GM08714 (cell line): ENCODE results near the gene SH2D6.
"Not testable (repeated sequence)": the region's sequence is repeated elsewhere in the genome, so short reads cannot be mapped to it uniquely, and the experiment has no call there.

Experiments
- H3K4me3 ChIP-seq: fragments of 200-500 bp; sonication (Bioruptor generic); 2 replicates; pipeline ENCODE4 v1.5.1; 2014; ENCODE audit warnings: mild to moderate bottlenecking, low read length, inconsistent platforms
- ZNF274 ChIP-seq: IDR thresholded peaks from 2 replicates; pipeline ENCODE4 v1.6.1; 2012; ENCODE audit warnings: mild to moderate bottlenecking, low read depth, low read length

Gene SH2D6

GRCh38 chr2:85418132-85419008 is at the start of gene SH2D6:
TSS of gene SH2D6 (plus strand) at chr2:85418714. CDS start at chr2:85429466, 10,752 bp downstream.
- TF ChIP-seq ZNF274 = no peak
- peak within 1 kb of the TSS; percentile 74 for H3K4me3 ChIP-seq

GRCh38 chr2:85368921-85369320 is 49.6 kb upstream of the SH2D6 start:
- H3K4me3 ChIP-seq = no peak overlapping the region
- TF ChIP-seq ZNF274 = no peak

GRCh38 chr2:85369500-85369899 is 49.0 kb upstream of the SH2D6 start:
- no peak for TF ChIP-seq ZNF274
- no peak overlapping the region for H3K4me3 ChIP-seq

- TF ChIP-seq ZNF274 = no peak
- no peak overlapping the region for H3K4me3 ChIP-seq
Measured at GRCh38 chr2:85371045-85371444, 47.5 kb upstream of the SH2D6 start.

GRCh38 chr2:85376291-85377065 is 42.0 kb upstream of the SH2D6 start:
- no peak for TF ChIP-seq ZNF274
- no peak overlapping the region for H3K4me3 ChIP-seq

- no peak overlapping the region for H3K4me3 ChIP-seq
- TF ChIP-seq ZNF274 = no peak
Measured at GRCh38 chr2:85377083-85377482, 41.4 kb upstream of the SH2D6 start.

GRCh38 chr2:85378257-85378656 is 40.3 kb upstream of the SH2D6 start:
- H3K4me3 ChIP-seq = no peak overlapping the region
- TF ChIP-seq ZNF274 = no peak

- H3K4me3 ChIP-seq = no peak overlapping the region
- TF ChIP-seq ZNF274 = no peak
Measured at GRCh38 chr2:85380048-85380447, 38.5 kb upstream of the SH2D6 start.

GRCh38 chr2:85383151-85383550 is 35.4 kb upstream of the SH2D6 start:
- H3K4me3 ChIP-seq = not testable (repeated sequence)

- no peak for TF ChIP-seq ZNF274
- H3K4me3 ChIP-seq = no peak overlapping the region
Measured at GRCh38 chr2:85383850-85384249, 34.7 kb upstream of the SH2D6 start.

GRCh38 chr2:85385746-85386145 is 32.8 kb upstream of the SH2D6 start:
- no peak overlapping the region for H3K4me3 ChIP-seq
- no peak for TF ChIP-seq ZNF274

GRCh38 chr2:85387754-85388153 is 30.8 kb upstream of the SH2D6 start:
- TF ChIP-seq ZNF274 = no peak
- no peak overlapping the region for H3K4me3 ChIP-seq

- no peak overlapping the region for H3K4me3 ChIP-seq
- no peak for TF ChIP-seq ZNF274
Measured at GRCh38 chr2:85388878-85389538, 29.5 kb upstream of the SH2D6 start.

GRCh38 chr2:85390941-85391669 is 27.4 kb upstream of the SH2D6 start:
- no peak overlapping the region for H3K4me3 ChIP-seq
- no peak for TF ChIP-seq ZNF274

- no peak for TF ChIP-seq ZNF274
- no peak overlapping the region for H3K4me3 ChIP-seq
Measured at GRCh38 chr2:85393836-85394235, 24.7 kb upstream of the SH2D6 start.
